ENCODE measurements around the gene PMM2.
"Not testable (repeated sequence)": the region's sequence is repeated elsewhere in the genome, so short reads cannot be mapped to it uniquely, and the experiment has no call there.

Gene PMM2

GRCh38 chr16:8782673-8783072 is 15.0 kb upstream of the PMM2 start:
- H3K27ac ChIP-seq (ENCODE audit: extremely low read depth, low read depth, low read length), result no peak overlapping the region
- no peaks in the 10 kb centered on the region for H3K9me3 ChIP-seq (ENCODE audit: control insufficient read depth, insufficient read depth, low read depth, low read length)
- CTCF ChIA-PET, result no interaction called here
- H3K4me3 ChIP-seq (ENCODE audit: low read depth, low read length), result no peak overlapping the region
- TF ChIP-seq ZNF223 (tag by site-specific recombination; IDR thresholded peaks at IDR 0.05) (no peak), SP3 (tag by site-specific recombination; IDR thresholded peaks at IDR 0.05) (no peak), ZNF692 (tag by site-specific recombination; IDR thresholded peaks at IDR 0.05) (no peak), ZXDB (tag by site-specific recombination; IDR thresholded peaks at IDR 0.05) (no peak), ZBTB20 (tag by site-specific recombination; IDR thresholded peaks at IDR 0.05) (no peak), KLF7 (tag by site-specific recombination; IDR thresholded peaks at IDR 0.05; ENCODE audit: borderline replicate concordance) (no peak), ZNF341 (tag by site-specific recombination; IDR thresholded peaks at IDR 0.05; ENCODE audit: low read depth) (no peak), ZNF362 (tag by site-specific recombination; IDR thresholded peaks at IDR 0.05) (no peak)
- POLR2A ChIA-PET, result no interaction called here
- no peaks in the 10 kb centered on the region for H3K4me1 ChIP-seq (ENCODE audit: control insufficient read depth, insufficient read depth, low read length)
- H3K36me3 ChIP-seq (ENCODE audit: control insufficient read depth in 2 of 2, insufficient read depth in 1 of 2, low read length in 2 of 2), result peaks cover 0 to 18% of the 10 kb centered on the region in 2 experiments; a peak in 1 of 3 replicates

- no peaks in the 10 kb centered on the region for H3K4me1 ChIP-seq (ENCODE audit: control insufficient read depth, insufficient read depth, low read length)
- TF ChIP-seq ZNF341 (tag by site-specific recombination; IDR thresholded peaks at IDR 0.05; ENCODE audit: low read depth) (no peak), FEZF1 (tag by site-specific recombination; IDR thresholded peaks at IDR 0.05) (no peak), ZNF792 (tag by site-specific recombination; IDR thresholded peaks at IDR 0.05) (no peak), ZNF302 (tag by site-specific recombination; IDR thresholded peaks at IDR 0.05; ENCODE audit: low read depth) (no peak), ZNF561 (tag by site-specific recombination; IDR thresholded peaks at IDR 0.05; ENCODE audit: borderline replicate concordance) (no peak), ZNF19 (tag by site-specific recombination; IDR thresholded peaks at IDR 0.05; ENCODE audit: low read depth) (no peak), ZFP41 (tag by site-specific recombination; IDR thresholded peaks at IDR 0.05; ENCODE audit: borderline replicate concordance) (no peak), ZNF791 (tag by site-specific recombination; IDR thresholded peaks at IDR 0.05) (no peak), ZNF473 (tag by site-specific recombination; IDR thresholded peaks at IDR 0.05) (no peak), HOXA7 (CRISPR knock-in tag; IDR thresholded peaks at IDR 0.05; ENCODE audit: borderline replicate concordance) (no peak), HOXC10 (CRISPR knock-in tag; IDR thresholded peaks at IDR 0.05) (no peak), TCF7L2 (IDR thresholded peaks at IDR 0.05; ENCODE audit: borderline replicate concordance, low read depth, low read length) (no peak), PRDM10 (tag by site-specific recombination; IDR thresholded peaks at IDR 0.05) (no peak), ZNF366 (tag by site-specific recombination; conservative IDR thresholded peaks at IDR 0.05) (no peak)
- no peak overlapping the region for H3K4me3 ChIP-seq (ENCODE audit: low read depth, low read length)
- CTCF ChIA-PET, result no interaction called here
- H3K36me3 ChIP-seq (ENCODE audit: control insufficient read depth in 2 of 2, insufficient read depth in 1 of 2, low read length in 2 of 2), result peaks cover 0 to 5% of the 10 kb centered on the region in 2 experiments; a peak in 1 of 3 replicates
- H3K27ac ChIP-seq (ENCODE audit: extremely low read depth, low read depth, low read length), result no peak overlapping the region
- H3K9me3 ChIP-seq (ENCODE audit: control insufficient read depth, insufficient read depth, low read depth, low read length), result no peaks in the 10 kb centered on the region
- POLR2A ChIA-PET, result interaction anchor here (0.7 kb wide), 1 partner anchor 82 kb away, joined by 6 read pairs; no protein-coding TSS in a partner anchor
Measured at GRCh38 chr16:8785408-8785807, 12.2 kb upstream of the PMM2 start.

GRCh38 chr16:8786316-8786715 is 11.3 kb upstream of the PMM2 start:
- H3K4me1 ChIP-seq (ENCODE audit: control insufficient read depth, insufficient read depth, low read length); H3K9me3 ChIP-seq (ENCODE audit: control insufficient read depth, insufficient read depth, low read depth, low read length); POLR2A ChIA-PET; H3K27ac ChIP-seq (ENCODE audit: extremely low read depth, low read depth, low read length); H3K36me3 ChIP-seq (ENCODE audit: control insufficient read depth in 2 of 2, insufficient read depth in 1 of 2, low read length in 2 of 2); H3K4me3 ChIP-seq (ENCODE audit: low read depth, low read length): not testable (repeated sequence)
- CTCF ChIA-PET, result interaction anchor here (0.6 kb wide), 1 partner anchor 12 kb away, joined by 3 read pairs; no protein-coding TSS in a partner anchor
